Measurements from ENCODE around the gene SCN1B.

Gene SCN1B

GRCh38 chr19:35063940-35064818, 33.9 kb downstream of the SCN1B start (continued):
- TF ChIP-seq SETDB1 (IDR thresholded peaks at IDR 0.05; ENCODE audit: insufficient read length, low read length), result no peak
- TF ChIP-seq ZNF132 (tag by site-specific recombination; IDR thresholded peaks at IDR 0.05; ENCODE audit: borderline replicate concordance), result no peak
- no peak for TF ChIP-seq ZNF292 (tag by site-specific recombination; IDR thresholded peaks at IDR 0.05; ENCODE audit: borderline replicate concordance, low read depth)
- TF ChIP-seq AEBP2 (tag by site-specific recombination; IDR thresholded peaks at IDR 0.05; ENCODE audit: borderline replicate concordance), result no peak
- no peak for TF ChIP-seq ZXDB (tag by site-specific recombination; IDR thresholded peaks at IDR 0.05)
- TF ChIP-seq ZFP37 (tag by site-specific recombination; IDR thresholded peaks at IDR 0.05), result peak; percentile 77
- TF ChIP-seq ZNF664 (tag by site-specific recombination; IDR thresholded peaks at IDR 0.05), result no peak
- no peak for TF ChIP-seq ZNF701 (tag by site-specific recombination; IDR thresholded peaks at IDR 0.05)
- TF ChIP-seq ZNF404 (tag by site-specific recombination; IDR thresholded peaks at IDR 0.05), result no peak
- no peak for TF ChIP-seq FEZF1 (tag by site-specific recombination; IDR thresholded peaks at IDR 0.05)
- no peak for TF ChIP-seq ZNF677 (tag by site-specific recombination; IDR thresholded peaks at IDR 0.05)
- no peak for TF ChIP-seq ZSCAN18 (tag by site-specific recombination; IDR thresholded peaks at IDR 0.05)
- TF ChIP-seq ZNF600 (tag by site-specific recombination; IDR thresholded peaks at IDR 0.05), result no peak
- peak; percentile 57; the same call in 1 of the 2 replicates for TF ChIP-seq ZNF692 (tag by site-specific recombination; IDR thresholded peaks at IDR 0.05)
- no peak for TF ChIP-seq ZNF248 (tag by site-specific recombination; IDR thresholded peaks at IDR 0.05)
- no peak for TF ChIP-seq YY2 (tag by site-specific recombination; IDR thresholded peaks at IDR 0.05)
- no peak for TF ChIP-seq ZNF18 (tag by site-specific recombination; IDR thresholded peaks at IDR 0.05)
- peak; percentile 89 for TF ChIP-seq SP7 (tag by site-specific recombination; IDR thresholded peaks at IDR 0.05)
- no peak for TF ChIP-seq GFI1B (tag by site-specific recombination; IDR thresholded peaks at IDR 0.05)
- peak; percentile 85 for TF ChIP-seq ZBTB21 (tag by site-specific recombination; IDR thresholded peaks at IDR 0.05)
- no peak for TF ChIP-seq OSR2 (tag by site-specific recombination; IDR thresholded peaks at IDR 0.05)
- TF ChIP-seq ZBTB11 (tag by site-specific recombination; conservative IDR thresholded peaks at IDR 0.05; ENCODE audit: low read depth), result no peak
- no peak for TF ChIP-seq ZNF426 (tag by site-specific recombination; IDR thresholded peaks at IDR 0.05)
- TF ChIP-seq ZIC2 (tag by site-specific recombination; IDR thresholded peaks at IDR 0.05), result no peak
- no peak for TF ChIP-seq ZNF549 (tag by site-specific recombination; IDR thresholded peaks at IDR 0.05)
- TF ChIP-seq ZNF501 (tag by site-specific recombination; IDR thresholded peaks at IDR 0.05), result 0 out of 2 replicates have a peak, but pooled peaks have one; percentile 33
- no peak for TF ChIP-seq GLI4 (tag by site-specific recombination; IDR thresholded peaks at IDR 0.05)
- no peak for TF ChIP-seq ZNF76 (tag by site-specific recombination; IDR thresholded peaks at IDR 0.05; ENCODE audit: borderline replicate concordance, low read depth)
- peak; percentile 62; the same call in 1 of the 2 replicates for TF ChIP-seq ZNF324 (tag by site-specific recombination; IDR thresholded peaks at IDR 0.05)
- no peak for TF ChIP-seq ZNF354C (tag by site-specific recombination; IDR thresholded peaks at IDR 0.05; ENCODE audit: borderline replicate concordance, low read depth)

Data from HEK293 (cell line).